Pancreas (tissue), 10 donors: ENCODE measurements around the gene AQP7. TPM values are rescaled to one million over a fixed set of nuclear protein-coding genes. Genes with fewer than 3 reads are reported as not detected.
A peak's percentile ranks its signal among the peaks of the same experiment; 100 is the strongest.
"Not testable (repeated sequence)": the region's sequence is repeated elsewhere in the genome, so short reads cannot be mapped to it uniquely, and the experiment has no call there.

Source experiments
- ATAC-seq, 4 donors: fragments of 200-7000 bp; cut with Tn5 transposase; one replicate each; pipeline versions ENCODE4 v1.8.0 to v1.9.1; 2020; ENCODE audit warnings: mild to moderate bottlenecking in 4 of 4, moderate library complexity in 4 of 4
- DNase-seq, 6 donors: peaks; one replicate each; pipeline ENCODE4 v3.0.0-alpha.2; 2020
- FAIRE-seq: peaks from 2 replicates; lab custom pipeline; 2012; peaks lifted over from hg19 to GRCh38; lab: Jason Lieb, UNC
- H3K27ac ChIP-seq, 4 donors: fragments of 200-600 bp; sonication (generic); 1 replicate in 3 of 4; 2 replicates in 1 of 4; pipeline versions ENCODE4 v1.5.0 to v1.8.0; 2020
- H3K27me3 ChIP-seq, 4 donors: fragments of 200-600 bp; one replicate each; pipeline ENCODE4 v1.8.0; 2021
- H3K36me3 ChIP-seq, 3 donors: fragments of 200-600 bp; sonication (generic) in 1 of 3; one replicate each; pipeline versions ENCODE4 v1.5.0 to v1.8.0; 2020 to 2021
- H3K4me1 ChIP-seq, 3 donors: fragments of 200-600 bp; one replicate each; pipeline ENCODE4 v1.8.0; 2021
- H3K4me3 ChIP-seq, 4 donors: fragments of 200-600 bp; sonication (generic) in 2 of 4; one replicate each; pipeline versions ENCODE4 v1.5.0 to v1.8.0; 2020 to 2021
- H3K9me3 ChIP-seq, 4 donors: fragments of 200-600 bp; one replicate each; pipeline ENCODE4 v1.8.0; 2021
- CTCF ChIP-seq, 4 donors: fragments of 200-600 bp; sonication (generic) in 3 of 4; IDR thresholded peaks; one replicate each; pipeline versions ENCODE4 v1.5.0 to v1.8.0; 2021; ENCODE audit warnings: antibody characterized with exemption in 4 of 4
- WGBS, 2 donors: extraction: QIAGEN DNeasy Blood & Tissue Kit; methylation state at CpG; one replicate each; pipeline ENCODE4 v1.1.7; 2013; 5-methylcytosine and 5-hydroxymethylcytosine counted together
- intact Hi-C, 3 donors: fragments of 100-400 bp; cut with DNase I; formaldehyde crosslinking; loops; one replicate each; pipeline versions ENCODE4 v1.11.1 to v1.14.2; 2022
- polyA plus RNA-seq, 2 donors: library from polyadenylated mRNA; stranded (reverse); fragments of 200-250 nt; gene quantifications; one replicate each; pipeline ENCODE4 v1.2.3, GENCODE V29; 2013
- total RNA-seq, 6 donors: library from RNA; stranded (reverse); fragmentation: NEBNext Ultra II Directional in 4 of 6; extraction: Animal tissue kit (Norgen Biotek cat#: 25700) in 4 of 6; gene quantifications; one replicate each; pipeline versions ENCODE4 v1.2.1 to v1.2.4, GENCODE V29; 2021 to 2023
- donor health status: healthy with polysubstance abuse.
- donor health status: DM: no; HTN: no; CAD: no; lungs with moderate emphysema.
- donor health status: DM: no; HTN: no; CAD: no.
- donor health status: control.
- donor health status: control.
- donor health status: Bipolar disorder and iron deficiency.
- donor health status: DM: yes; HTN: yes; CAD: no.
- donor health status: DM: no; HTN: no; CAD: no.
- donor health status: DM: no; HTN: no; CAD: no.
- donor health status: DM: yes; HTN: yes; CAD: no.

AQP7 gene
- total and polyA plus RNA-seq, 8 donors: 1.0 to 12.0 (median 2.3) TPM

DNA sequence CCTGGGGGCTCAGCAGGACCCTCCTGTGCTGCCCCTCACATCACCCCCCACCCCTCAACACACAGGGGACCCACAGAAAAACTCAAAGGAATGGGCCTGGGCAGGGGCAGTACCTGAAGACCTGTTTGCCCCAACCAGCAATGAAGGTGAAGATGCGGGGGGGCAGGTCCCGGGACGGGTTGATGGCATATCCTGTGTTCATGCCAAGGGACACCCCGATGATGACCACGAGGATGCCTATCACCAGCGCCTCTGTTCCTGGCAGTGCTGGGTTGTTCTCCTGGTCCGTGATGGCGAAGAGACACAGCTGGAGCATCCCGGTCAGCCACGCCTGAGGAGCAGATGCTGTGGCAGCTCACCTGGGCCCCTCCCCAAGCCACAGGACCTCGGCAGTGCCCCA, 16.8 kb downstream of the AQP7 start:
- intact Hi-C loops, H3K27ac ChIP-seq, FAIRE-seq, ATAC-seq, H3K9me3 ChIP-seq, DNase-seq, H3K27me3 ChIP-seq, H3K36me3 ChIP-seq, H3K4me3 ChIP-seq, H3K4me1 ChIP-seq: not testable (repeated sequence)
- WGBS, 2 donors: 91 to 94% methylated on average over 11 of the region's 11 CpGs

- H3K9me3 ChIP-seq, H3K27ac ChIP-seq, FAIRE-seq, intact Hi-C loops, DNase-seq, ATAC-seq, H3K36me3 ChIP-seq, H3K4me1 ChIP-seq, H3K27me3 ChIP-seq, H3K4me3 ChIP-seq: not testable (repeated sequence)
- WGBS, 2 donors: 89 to 91% methylated on average over 11 of the region's 11 CpGs
Measured at GRCh38 chr9:33383396-33383795, 19.0 kb downstream of the AQP7 start.

DNA sequence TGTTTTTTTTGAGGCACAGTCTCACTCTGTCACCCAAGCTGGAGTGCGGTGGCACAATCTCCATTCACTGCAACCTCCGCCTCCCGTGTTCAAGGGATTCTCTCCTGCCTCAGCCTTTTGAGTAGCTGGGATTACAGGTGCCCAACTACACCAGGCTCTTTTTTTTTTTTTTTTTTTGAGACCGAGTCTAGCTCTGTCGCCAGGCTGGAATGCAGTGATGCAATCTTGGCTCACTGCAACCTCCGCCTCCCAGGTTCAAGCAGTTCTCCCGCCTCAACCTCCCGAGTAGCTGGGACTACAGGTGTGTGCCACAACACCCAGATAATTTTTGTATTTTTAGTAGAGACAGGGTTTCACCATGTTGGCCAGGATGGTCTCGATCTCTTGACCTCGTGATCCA, 20.0 kb downstream of the AQP7 start:
- H3K4me1 ChIP-seq, intact Hi-C loops, H3K9me3 ChIP-seq, FAIRE-seq, H3K4me3 ChIP-seq, H3K36me3 ChIP-seq, H3K27me3 ChIP-seq, ATAC-seq, H3K27ac ChIP-seq: not testable (repeated sequence)
- 73 to 76% methylated on average over 10 of the region's 10 CpGs for WGBS, 2 donors
- peak in 1 of 6 donors; percentile 25 for DNase-seq

GRCh38 chr9:33381231-33381791, 21.1 kb downstream of the AQP7 start:
- TF ChIP-seq CTCF (IDR thresholded peaks at IDR 0.05): no peak
- FAIRE-seq: no peak
- no peaks in the 10 kb centered on the region for H3K4me1 ChIP-seq
- 61 to 67% methylated on average over 11 of the region's 11 CpGs for WGBS, 2 donors
- no peak overlapping the region for H3K27ac ChIP-seq
- intact Hi-C loops: no loop called here
- no peak overlapping the region for H3K4me3 ChIP-seq
- H3K9me3 ChIP-seq: no peaks in the 10 kb centered on the region
- peak in 1 of 4 donors; percentile 50 for ATAC-seq
- peak in 1 of 6 donors; percentile 50 for DNase-seq
- H3K27me3 ChIP-seq: no peaks in the 10 kb centered on the region
- no peaks in the 10 kb centered on the region for H3K36me3 ChIP-seq

- Histone ChIP-seq H3K36me3 (no peaks in the 10 kb centered on the region), H3K27ac (no peak overlapping the region), H3K4me3 (no peak overlapping the region), H3K9me3 (no peaks in the 10 kb centered on the region), H3K27me3 (no peaks in the 10 kb centered on the region), H3K4me1 (no peaks in the 10 kb centered on the region)
- DNase-seq (peak in 1 of 6 donors; percentile 27), ATAC-seq (no peak), FAIRE-seq (no peak)
- 84 to 92% methylated on average over 5 of the region's 5 CpGs for WGBS, 2 donors
- intact Hi-C loops: no loop called here
- TF ChIP-seq CTCF (IDR thresholded peaks at IDR 0.05): no peak
Measured at GRCh38 chr9:33380390-33381094, 21.8 kb downstream of the AQP7 start.

DNA sequence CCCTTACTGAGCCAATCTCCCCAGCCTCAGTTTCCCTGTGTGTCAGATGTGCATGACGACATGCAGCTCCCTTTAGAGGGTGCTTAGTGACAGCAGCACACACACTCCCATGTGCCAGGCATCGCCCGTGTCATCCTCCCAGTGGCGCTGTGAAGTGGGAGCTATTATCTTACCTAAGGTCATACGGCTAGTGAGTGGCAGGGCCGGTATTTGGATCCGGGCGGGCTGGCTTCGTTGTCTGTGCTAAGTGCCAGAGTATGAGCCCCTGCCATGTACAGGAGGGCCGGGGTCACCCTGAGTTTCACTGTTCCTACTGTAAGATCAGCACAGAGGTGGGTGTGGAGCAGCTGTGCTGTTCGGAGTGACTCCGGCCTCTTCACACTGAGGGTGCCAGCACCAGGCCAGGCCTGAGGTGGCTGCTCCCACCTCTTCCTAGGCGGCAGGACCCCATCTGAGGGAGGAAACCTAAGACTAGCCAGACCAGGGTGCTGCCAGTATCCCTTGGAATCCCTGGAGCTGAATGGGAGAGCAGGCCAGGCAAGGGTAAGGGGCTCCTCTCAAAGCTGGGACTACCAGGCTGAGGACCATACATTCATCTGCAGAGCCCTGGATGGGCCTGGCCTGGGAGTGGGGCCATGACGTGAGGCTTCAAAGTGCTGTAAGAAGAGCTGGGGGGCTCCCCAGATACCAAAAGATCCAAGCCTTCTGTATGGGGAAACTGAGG, 22.5 kb downstream of the AQP7 start:
- 78 to 90% methylated on average over 14 of the region's 14 CpGs for WGBS, 2 donors

More for the DNA sequence above, 22.5 kb downstream of the AQP7 start:
- H3K4me1 ChIP-seq: no peaks in the 10 kb centered on the region
- no peak overlapping the region for H3K27ac ChIP-seq
- ATAC-seq (peak in 1 of 4 donors; percentile 9), DNase-seq (peak in 1 of 6 donors; percentile 46), FAIRE-seq (no peak)
- no peak for TF ChIP-seq CTCF (IDR thresholded peaks at IDR 0.05)
- intact Hi-C loops: loop anchor here in 1 of 3 donors (10.0 kb wide), 1 partner anchor 85 kb away; no protein-coding TSS in a partner anchor
- no peaks in the 10 kb centered on the region for H3K27me3 ChIP-seq
- H3K36me3 ChIP-seq: no peaks in the 10 kb centered on the region
- no peaks in the 10 kb centered on the region for H3K9me3 ChIP-seq
- H3K4me3 ChIP-seq: no peak overlapping the region
